ENCODE data around the gene PRKCA. TPM values are rescaled to one million over a fixed set of nuclear protein-coding genes. Genes with fewer than 3 reads are reported as not detected.

Gene PRKCA
- polyA plus RNA-seq, 2 donors = 1.2 to 1.3 TPM

DNA sequence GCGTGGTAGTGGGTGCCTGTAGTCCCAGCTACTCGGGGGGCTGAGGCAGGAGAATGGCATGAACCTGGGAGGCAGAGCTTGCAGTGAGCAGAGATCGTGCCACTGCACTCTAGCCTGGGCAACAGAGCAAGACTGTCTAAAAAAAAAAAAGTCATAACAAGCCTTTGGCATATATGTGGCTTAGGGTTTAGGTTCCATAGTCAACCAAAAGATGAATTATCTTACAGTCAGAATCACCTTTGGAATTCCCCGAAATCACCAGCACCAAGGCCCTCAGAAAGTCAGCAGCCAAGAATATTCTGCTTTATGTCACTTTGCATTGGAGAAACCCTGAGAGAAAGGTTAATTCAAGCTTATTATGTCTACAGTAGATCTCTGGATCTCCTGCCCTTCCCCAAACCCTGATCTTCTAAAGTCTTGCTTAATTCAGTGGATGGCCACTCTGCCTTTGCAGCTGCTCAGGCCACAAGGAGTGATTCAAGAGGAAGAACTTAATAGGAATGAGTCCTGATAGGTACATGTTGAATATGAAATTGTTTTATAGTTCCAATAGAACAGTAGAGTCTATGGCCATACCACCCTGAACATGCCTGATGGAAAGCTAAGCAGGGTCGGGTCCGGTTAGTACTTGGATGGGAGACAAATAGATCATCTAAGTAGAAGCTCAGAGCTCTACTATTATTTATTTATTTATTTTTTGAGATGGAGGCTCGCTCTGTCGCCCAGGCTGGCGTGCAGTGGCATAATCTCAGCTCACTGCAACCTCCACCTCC is 336.5 kb downstream of the PRKCA start:
- H3K4me3 ChIP-seq (ENCODE audit: low read depth in 1 of 2, low read length in 2 of 2) = no peak overlapping the region
- no peaks in the 10 kb centered on the region for H3K9me3 ChIP-seq (ENCODE audit: control insufficient read depth in 2 of 2, insufficient read depth in 1 of 2, low read depth in 1 of 2, low read length in 1 of 2)
- H3K27me3 ChIP-seq (ENCODE audit: control insufficient read depth in 1 of 2, insufficient read depth in 2 of 2, low read length in 2 of 2) = no peaks in the 10 kb centered on the region
- no peak overlapping the region for H3K27ac ChIP-seq (ENCODE audit: low read depth in 2 of 2, low read length in 1 of 2)
- no peaks in the 10 kb centered on the region for H3K36me3 ChIP-seq (ENCODE audit: control insufficient read depth in 2 of 2, insufficient read depth in 2 of 2, low read length in 1 of 2)
- no peaks in the 10 kb centered on the region for H3K4me1 ChIP-seq (ENCODE audit: control insufficient read depth in 2 of 2, insufficient read depth in 2 of 2, low read length in 1 of 2)
- WGBS, 2 donors = 94 to 97% methylated on average over 9 of the region's 9 CpGs

DNA sequence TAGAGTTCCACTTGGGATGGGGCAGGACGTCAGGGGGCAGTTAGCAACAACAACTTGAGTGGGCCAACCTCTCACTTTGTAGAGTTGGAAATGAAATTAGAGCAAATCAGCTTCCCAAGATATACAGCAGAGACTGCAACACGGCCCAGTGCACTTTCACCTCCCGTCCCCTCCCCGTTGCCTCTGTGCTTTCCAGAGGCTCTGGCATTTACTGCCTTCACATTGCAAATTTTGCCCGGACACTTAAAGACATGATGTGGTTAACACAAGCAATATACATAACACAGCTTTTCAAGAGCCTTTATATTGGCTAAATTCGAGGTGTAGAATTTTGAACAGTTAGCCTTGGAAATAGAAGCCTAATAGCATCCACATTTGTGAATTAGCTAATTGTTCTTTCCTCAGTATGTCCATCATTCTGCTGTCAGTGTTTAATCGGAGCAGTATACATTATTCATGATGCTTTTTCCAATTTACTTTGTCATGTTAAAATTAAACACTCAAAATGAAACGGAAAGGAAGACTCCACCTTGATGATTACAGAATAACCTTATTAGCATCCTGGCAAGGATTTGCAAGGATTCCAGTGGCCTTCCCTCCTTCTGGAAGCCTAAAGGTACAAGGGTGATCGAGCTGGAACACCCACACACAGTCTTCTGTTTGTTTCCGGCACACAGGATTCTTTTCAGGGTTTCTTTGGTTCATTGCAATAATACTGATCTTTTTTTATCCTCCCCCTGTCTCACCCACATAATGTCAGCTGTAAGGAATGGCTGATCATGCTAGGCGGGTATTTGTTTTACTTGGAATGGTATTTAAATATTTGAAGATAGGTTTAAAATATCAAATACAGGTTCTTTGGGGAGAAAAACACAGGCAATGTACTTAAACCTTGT is 341.6 kb downstream of the PRKCA start:
- WGBS, 2 donors = 49 to 70% methylated on average over 11 of the region's 11 CpGs
- Histone ChIP-seq H3K27ac (ENCODE audit: low read depth in 2 of 2, low read length in 1 of 2) (no peak overlapping the region), H3K36me3 (ENCODE audit: control insufficient read depth in 2 of 2, insufficient read depth in 2 of 2, low read length in 1 of 2) (peaks cover 0 to 2% of the 10 kb centered on the region in 2 donors), H3K27me3 (ENCODE audit: control insufficient read depth in 1 of 2, insufficient read depth in 2 of 2, low read length in 2 of 2) (no peaks in the 10 kb centered on the region), H3K9me3 (ENCODE audit: control insufficient read depth in 2 of 2, insufficient read depth in 1 of 2, low read depth in 1 of 2, low read length in 1 of 2) (no peaks in the 10 kb centered on the region), H3K4me3 (ENCODE audit: low read depth in 1 of 2, low read length in 2 of 2) (no peak overlapping the region), H3K4me1 (ENCODE audit: control insufficient read depth in 2 of 2, insufficient read depth in 2 of 2, low read length in 1 of 2) (no peaks in the 10 kb centered on the region)

DNA sequence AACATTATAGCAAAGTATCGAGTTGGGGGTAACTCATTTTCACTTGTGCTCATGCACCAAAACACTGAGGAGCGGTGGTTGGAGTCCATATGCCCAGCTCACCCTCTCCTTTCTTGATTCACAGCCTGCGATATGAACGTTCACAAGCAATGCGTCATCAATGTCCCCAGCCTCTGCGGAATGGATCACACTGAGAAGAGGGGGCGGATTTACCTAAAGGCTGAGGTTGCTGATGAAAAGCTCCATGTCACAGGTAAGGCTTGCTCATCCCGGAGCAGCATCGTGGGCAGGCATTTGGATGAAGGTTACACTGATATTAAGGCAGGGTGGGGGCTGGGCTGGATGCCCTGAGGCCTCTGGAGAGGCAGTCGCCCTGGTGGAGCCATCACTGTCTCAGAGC is 342.8 kb downstream of the PRKCA start:
- WGBS, 2 donors = 91 to 95% methylated on average over 10 of the region's 10 CpGs
- Histone ChIP-seq H3K4me1 (ENCODE audit: control insufficient read depth in 2 of 2, insufficient read depth in 2 of 2, low read length in 1 of 2) (no peaks in the 10 kb centered on the region), H3K27ac (ENCODE audit: low read depth in 2 of 2, low read length in 1 of 2) (no peak overlapping the region)

DNA sequence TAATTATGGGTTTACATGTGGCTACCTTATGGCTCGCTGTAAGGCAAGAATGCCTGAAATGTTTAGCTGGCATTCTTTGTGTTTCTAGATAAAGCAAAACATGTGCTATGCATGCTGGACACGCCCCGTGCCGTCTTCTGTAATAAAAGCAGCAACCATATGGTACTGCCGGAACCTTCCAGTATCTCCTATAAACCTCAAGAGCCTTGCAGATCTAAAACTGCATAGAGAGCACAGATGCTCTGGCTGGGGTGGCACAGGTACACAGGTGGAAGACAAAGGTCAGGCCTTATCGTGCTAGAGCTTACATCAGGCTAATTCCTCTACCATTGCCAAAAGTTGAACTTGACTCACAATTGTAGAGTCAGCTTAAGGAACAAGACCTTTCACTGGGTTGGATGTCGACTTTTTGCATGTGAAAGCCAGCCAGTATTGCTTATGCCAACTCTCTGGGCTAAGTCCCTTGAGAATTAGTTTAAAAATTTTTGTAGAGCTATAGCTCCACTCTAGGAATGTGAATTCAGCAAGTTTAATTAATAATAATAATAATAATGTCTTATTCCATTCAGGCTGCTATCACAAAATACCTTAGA is 345.1 kb downstream of the PRKCA start:
- Histone ChIP-seq H3K9me3 (ENCODE audit: control insufficient read depth in 2 of 2, insufficient read depth in 1 of 2, low read depth in 1 of 2, low read length in 1 of 2) (no peaks in the 10 kb centered on the region), H3K4me3 (ENCODE audit: low read depth in 1 of 2, low read length in 2 of 2) (no peak overlapping the region), H3K27ac (ENCODE audit: low read depth in 2 of 2, low read length in 1 of 2) (no peak overlapping the region), H3K27me3 (ENCODE audit: control insufficient read depth in 1 of 2, insufficient read depth in 2 of 2, low read length in 2 of 2) (no peaks in the 10 kb centered on the region), H3K36me3 (ENCODE audit: control insufficient read depth in 2 of 2, insufficient read depth in 2 of 2, low read length in 1 of 2) (peaks cover 0 to 2% of the 10 kb centered on the region in 2 donors), H3K4me1 (ENCODE audit: control insufficient read depth in 2 of 2, insufficient read depth in 2 of 2, low read length in 1 of 2) (no peaks in the 10 kb centered on the region)
- WGBS, 2 donors = 66 to 78% methylated on average over 7 of the region's 7 CpGs

More for the DNA sequence above, 342.8 kb downstream of the PRKCA start:
- no peak overlapping the region for H3K4me3 ChIP-seq (ENCODE audit: low read depth in 1 of 2, low read length in 2 of 2)
- H3K27me3 ChIP-seq (ENCODE audit: control insufficient read depth in 1 of 2, insufficient read depth in 2 of 2, low read length in 2 of 2) = no peaks in the 10 kb centered on the region
- H3K9me3 ChIP-seq (ENCODE audit: control insufficient read depth in 2 of 2, insufficient read depth in 1 of 2, low read depth in 1 of 2, low read length in 1 of 2) = no peaks in the 10 kb centered on the region
- H3K36me3 ChIP-seq (ENCODE audit: control insufficient read depth in 2 of 2, insufficient read depth in 2 of 2, low read length in 1 of 2) = peaks cover 0 to 2% of the 10 kb centered on the region in 2 donors

DNA sequence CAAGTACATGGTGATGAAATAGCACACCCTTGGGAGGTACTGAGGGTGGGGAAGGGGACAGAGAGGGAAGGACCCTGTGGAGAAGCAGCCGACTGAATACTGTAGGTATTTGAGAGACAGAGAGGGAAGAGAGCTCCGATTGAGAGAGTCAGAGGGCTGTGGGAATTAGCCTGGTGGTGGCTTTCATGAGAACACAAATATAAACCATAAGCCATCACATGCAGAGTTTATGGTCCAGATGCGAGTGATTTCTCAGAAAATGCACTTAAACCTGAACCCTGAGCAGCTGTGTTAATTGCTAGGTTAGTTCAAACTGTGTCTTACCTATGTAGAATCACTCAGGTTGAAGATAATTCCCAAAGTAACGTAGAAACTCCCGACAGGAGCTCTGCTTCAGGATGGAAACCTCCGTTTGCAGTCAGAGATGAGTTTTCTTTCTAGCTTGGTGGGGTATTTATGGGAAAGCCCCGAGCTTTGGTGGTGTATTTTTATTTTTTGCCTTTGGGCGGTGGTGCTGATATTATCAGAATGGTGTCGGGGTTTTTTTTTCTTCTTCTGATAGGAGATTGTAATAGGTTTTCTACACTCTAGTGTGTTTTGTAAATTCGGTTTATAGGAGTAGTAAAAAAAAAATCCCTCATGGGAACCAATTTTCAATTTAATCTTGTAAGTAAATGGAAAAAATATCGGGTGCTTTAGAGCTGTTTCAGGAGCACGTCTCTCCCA is 347.6 kb downstream of the PRKCA start:
- Histone ChIP-seq H3K27me3 (ENCODE audit: control insufficient read depth in 1 of 2, insufficient read depth in 2 of 2, low read length in 2 of 2) (no peaks in the 10 kb centered on the region), H3K36me3 (ENCODE audit: control insufficient read depth in 2 of 2, insufficient read depth in 2 of 2, low read length in 1 of 2) (peaks cover 0 to 2% of the 10 kb centered on the region in 2 donors), H3K27ac (ENCODE audit: low read depth in 2 of 2, low read length in 1 of 2) (no peak overlapping the region), H3K4me3 (ENCODE audit: low read depth in 1 of 2, low read length in 2 of 2) (no peak overlapping the region), H3K4me1 (ENCODE audit: control insufficient read depth in 2 of 2, insufficient read depth in 2 of 2, low read length in 1 of 2) (peaks cover 0 to 10% of the 10 kb centered on the region in 2 donors), H3K9me3 (ENCODE audit: control insufficient read depth in 2 of 2, insufficient read depth in 1 of 2, low read depth in 1 of 2, low read length in 1 of 2) (no peaks in the 10 kb centered on the region)
- 85 to 87% methylated on average over 12 of the region's 12 CpGs for WGBS, 2 donors

DNA sequence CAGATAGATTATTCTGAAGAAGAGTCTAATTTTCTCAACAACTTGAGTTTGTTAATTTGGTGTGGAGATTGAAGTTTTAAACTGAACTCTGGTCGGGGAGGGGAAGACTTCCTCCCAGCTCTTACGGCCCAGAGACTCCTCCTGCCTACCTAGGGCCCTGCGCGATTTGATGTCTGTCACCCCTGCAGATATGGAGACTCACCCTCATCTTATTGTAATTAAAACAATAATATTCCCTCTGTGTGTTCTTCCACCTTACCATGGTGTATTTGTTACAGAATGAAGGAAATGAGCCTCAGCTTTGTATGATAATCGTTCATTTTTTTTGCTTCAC is 348.1 kb downstream of the PRKCA start:
- Histone ChIP-seq H3K9me3 (ENCODE audit: control insufficient read depth in 2 of 2, insufficient read depth in 1 of 2, low read depth in 1 of 2, low read length in 1 of 2) (no peaks in the 10 kb centered on the region), H3K4me3 (ENCODE audit: low read depth in 1 of 2, low read length in 2 of 2) (no peak overlapping the region), H3K27ac (ENCODE audit: low read depth in 2 of 2, low read length in 1 of 2) (no peak overlapping the region), H3K27me3 (ENCODE audit: control insufficient read depth in 1 of 2, insufficient read depth in 2 of 2, low read length in 2 of 2) (no peaks in the 10 kb centered on the region), H3K36me3 (ENCODE audit: control insufficient read depth in 2 of 2, insufficient read depth in 2 of 2, low read length in 1 of 2) (peaks cover 0 to 2% of the 10 kb centered on the region in 2 donors), H3K4me1 (ENCODE audit: control insufficient read depth in 2 of 2, insufficient read depth in 2 of 2, low read length in 1 of 2) (peaks cover 0 to 10% of the 10 kb centered on the region in 2 donors)
- 56 to 74% methylated on average over 5 of the region's 5 CpGs for WGBS, 2 donors

DNA sequence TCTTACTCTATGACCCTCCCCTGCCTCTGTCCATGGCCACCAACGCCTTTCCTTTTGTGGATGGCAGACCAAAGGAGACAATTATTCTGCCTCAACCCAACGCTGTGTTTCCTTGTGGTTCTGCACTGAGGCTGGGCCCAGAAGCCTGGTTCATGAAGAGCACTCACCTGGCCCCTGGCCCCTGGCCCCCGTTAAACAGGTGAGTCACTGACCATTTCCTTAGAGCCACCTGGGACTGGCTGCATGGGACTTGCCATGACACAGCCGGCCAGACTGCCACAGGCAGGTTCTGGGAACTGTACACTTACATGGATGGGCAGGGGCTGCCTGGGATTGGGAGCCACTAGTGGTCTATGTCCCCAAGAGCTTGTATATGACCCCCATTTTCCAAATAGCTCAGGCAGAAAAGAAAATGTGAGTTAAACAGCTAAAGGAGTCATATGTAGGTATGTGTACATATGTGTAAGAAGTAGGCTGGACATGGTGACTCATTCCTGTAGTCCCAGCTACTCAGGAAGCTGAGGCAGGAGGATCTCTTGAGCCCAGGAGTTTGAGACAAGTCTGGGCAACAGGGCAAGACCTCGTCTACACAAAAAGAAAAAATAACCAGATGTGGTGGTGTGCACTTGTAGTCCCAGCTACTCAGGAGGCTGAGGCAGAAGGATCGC is 350.6 kb downstream of the PRKCA start:
- Histone ChIP-seq H3K4me1 (ENCODE audit: control insufficient read depth in 2 of 2, insufficient read depth in 2 of 2, low read length in 1 of 2) (peaks cover 0 to 10% of the 10 kb centered on the region in 2 donors), H3K4me3 (ENCODE audit: low read depth in 1 of 2, low read length in 2 of 2) (no peak overlapping the region), H3K27ac (ENCODE audit: low read depth in 2 of 2, low read length in 1 of 2) (peak overlapping the region; percentile 22 to 78), H3K27me3 (ENCODE audit: control insufficient read depth in 1 of 2, insufficient read depth in 2 of 2, low read length in 2 of 2) (no peaks in the 10 kb centered on the region), H3K36me3 (ENCODE audit: control insufficient read depth in 2 of 2, insufficient read depth in 2 of 2, low read length in 1 of 2) (no peaks in the 10 kb centered on the region), H3K9me3 (ENCODE audit: control insufficient read depth in 2 of 2, insufficient read depth in 1 of 2, low read depth in 1 of 2, low read length in 1 of 2) (no peaks in the 10 kb centered on the region)
- WGBS, 2 donors = 76 to 77% methylated on average over 6 of the region's 6 CpGs

DNA sequence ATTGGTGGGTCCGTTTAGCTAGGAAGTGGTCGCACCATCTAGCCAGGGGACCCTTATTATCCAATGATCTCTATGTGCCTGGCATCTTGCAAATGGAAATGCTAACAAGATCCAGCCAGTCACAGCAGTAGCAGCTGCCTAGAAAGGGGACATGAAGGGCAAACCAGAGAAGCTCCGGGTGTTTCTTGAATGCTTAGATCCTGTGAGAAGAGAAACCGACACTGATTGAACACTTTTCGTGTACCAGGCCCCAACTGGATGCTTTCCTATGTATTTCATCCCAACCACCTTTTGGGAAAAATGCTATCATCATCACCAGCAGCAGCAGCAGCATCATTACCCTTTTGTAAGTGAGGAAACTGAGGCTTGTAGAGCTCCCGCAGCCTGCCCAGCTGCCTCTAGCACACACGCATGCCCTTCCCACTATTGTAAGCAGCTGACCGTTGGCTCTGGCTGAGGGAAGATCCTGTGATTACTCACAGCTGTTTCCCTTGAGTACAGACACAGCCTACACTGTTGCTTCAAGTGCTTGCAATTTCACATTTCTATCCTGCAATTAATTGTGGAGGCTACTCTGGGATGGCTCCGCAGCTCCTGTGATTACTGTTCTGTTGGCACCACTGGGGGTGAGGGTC is 351.8 kb downstream of the PRKCA start:
- no peak overlapping the region for H3K4me3 ChIP-seq (ENCODE audit: low read depth in 1 of 2, low read length in 2 of 2)
- no peaks in the 10 kb centered on the region for H3K27me3 ChIP-seq (ENCODE audit: control insufficient read depth in 1 of 2, insufficient read depth in 2 of 2, low read length in 2 of 2)
- no peaks in the 10 kb centered on the region for H3K9me3 ChIP-seq (ENCODE audit: control insufficient read depth in 2 of 2, insufficient read depth in 1 of 2, low read depth in 1 of 2, low read length in 1 of 2)
- peak overlapping the region in 1 of 2 donors; percentile 61 for H3K27ac ChIP-seq (ENCODE audit: low read depth in 2 of 2, low read length in 1 of 2)
- 66 to 70% methylated on average over 9 of the region's 9 CpGs for WGBS, 2 donors
- peaks cover 0 to 10% of the 10 kb centered on the region in 2 donors for H3K4me1 ChIP-seq (ENCODE audit: control insufficient read depth in 2 of 2, insufficient read depth in 2 of 2, low read length in 1 of 2)
- H3K36me3 ChIP-seq (ENCODE audit: control insufficient read depth in 2 of 2, insufficient read depth in 2 of 2, low read length in 1 of 2) = no peaks in the 10 kb centered on the region
